GM12878 (cell line): Measurements from ENCODE around the gene ZDHHC14. TPM values are rescaled to one million over a fixed set of nuclear protein-coding genes. Genes with fewer than 3 reads are reported as not detected.

ENCODE experiments used
- ATAC-seq: fragments of 200-7000 bp; cut with Tn5 transposase; 3 replicates; pipeline ENCODE4 v1.9.1; 2020; ENCODE audit warnings: mild to moderate bottlenecking, moderate library complexity
- BruUV-seq: library from RNA; stranded (reverse); fragments of 400-500 nt; replicated peaks from 2 replicates; lab custom pipeline; 2021; lab: Mats Ljungman, UMichigan
- CTCF ChIA-PET: fragments of 300-600 bp; sonication (Branson Sonifier 250); formaldehyde crosslinking; extraction: SDS; loops from one replicate; lab custom pipeline; 2021; ENCODE audit warnings: inconsistent platforms; lab: Yijun Ruan, JAX
- POLR2A ChIA-PET: fragments of 350-600 bp; formaldehyde crosslinking; extraction: SDS; loops from one replicate; lab custom pipeline; 2021; ENCODE audit warnings: inconsistent platforms; lab: Charles Lee
- RAD21 ChIA-PET: fragments of 300-600 bp; sonication (Branson Sonifier 250); formaldehyde crosslinking; loops from one replicate; lab custom pipeline; 2023; ENCODE audit warnings: antibody characterized with exemption; ENCODE audit not compliant: unreplicated experiment; lab: Charles Lee
- SMC1A ChIA-PET: fragments of 300-600 bp; sonication (Branson Sonifier 250); formaldehyde crosslinking; loops from one replicate; lab custom pipeline; 2023; ENCODE audit not compliant: unreplicated experiment, uncharacterized antibody; lab: Charles Lee
- DNase-seq: peaks from one replicate; pipeline ENCODE4 v3.0.0-alpha.2; 2011; ENCODE audit warnings: low read depth, low spot score
- FAIRE-seq: peaks from 3 replicates; lab custom pipeline; 2011; peaks lifted over from hg19 to GRCh38; lab: Jason Lieb, UNC
- H2AFZ ChIP-seq: 2 replicates; pipeline ENCODE4 v1.6.0; 2011; ENCODE audit warnings: low read depth, low read length, control low read depth; ENCODE audit not compliant: control insufficient read depth
- H3K27ac ChIP-seq: 2 replicates; pipeline ENCODE4 v1.5.1; 2011; ENCODE audit warnings: control low read depth; ENCODE audit not compliant: control insufficient read depth, insufficient read depth
- H3K27me3 ChIP-seq, 2 experiments: replicated peaks in 1 of 2; 2 replicates each; pipeline versions ENCODE4 v1.6.0 to v1.6.1; 2011; ENCODE audit warnings: low read length in 1 of 2; ENCODE audit not compliant: control insufficient read depth in 2 of 2, insufficient read depth in 2 of 2
- H3K36me3 ChIP-seq, 2 experiments: 2 replicates each; pipeline ENCODE4 v1.5.1; 2011; ENCODE audit warnings: low read length in 1 of 2; ENCODE audit not compliant: control insufficient read depth in 2 of 2, insufficient read depth in 2 of 2
- H3K4me1 ChIP-seq: 2 replicates; pipeline ENCODE4 v1.6.1; 2011; ENCODE audit warnings: mild to moderate bottlenecking, low read length, moderate library complexity, mixed read lengths; ENCODE audit not compliant: control insufficient read depth, insufficient read depth
- H3K4me2 ChIP-seq: 2 replicates; pipeline ENCODE4 v1.6.0; 2011; ENCODE audit warnings: control low read depth; ENCODE audit not compliant: control insufficient read depth, insufficient read depth
- H3K4me3 ChIP-seq: fragments of 200-600 bp; sonication (generic); 2 replicates; pipeline ENCODE4 v1.5.1; 2016
- H3K79me2 ChIP-seq: 2 replicates; pipeline ENCODE4 v1.6.0; 2011; ENCODE audit warnings: low read length; ENCODE audit not compliant: control insufficient read depth, insufficient read depth
- H3K9ac ChIP-seq: 2 replicates; pipeline ENCODE4 v1.8.0; 2011; ENCODE audit warnings: low read length, control low read depth, mixed read lengths; ENCODE audit not compliant: control insufficient read depth, insufficient read depth
- H3K9me3 ChIP-seq: replicated peaks from 3 replicates; pipeline ENCODE4 v1.5.1; 2011; ENCODE audit warnings: mild to moderate bottlenecking, low read length; ENCODE audit not compliant: control insufficient read depth, insufficient read depth
- H4K20me1 ChIP-seq: 2 replicates; pipeline ENCODE4 v1.6.0; 2011; ENCODE audit not compliant: control insufficient read depth, insufficient read depth
- BCLAF1 ChIP-seq: fragments of 450-650 bp; IDR thresholded peaks from 2 replicates; pipeline ENCODE4 v1.6.1; 2017; ENCODE audit warnings: antibody characterized with exemption, mild to moderate bottlenecking, moderate library complexity
- CBFB ChIP-seq: IDR thresholded peaks from 2 replicates; pipeline ENCODE4 v1.6.1; 2016; ENCODE audit warnings: antibody characterized with exemption, low read depth
- DPF2 ChIP-seq: fragments of 450-650 bp; IDR thresholded peaks from 2 replicates; pipeline ENCODE4 v1.6.1; 2017; ENCODE audit warnings: mild to moderate bottlenecking
- EED ChIP-seq: sonication (generic); IDR thresholded peaks from 2 replicates; pipeline ENCODE4 v1.6.1; 2016; ENCODE audit warnings: antibody characterized with exemption, low read depth
- IKZF2 ChIP-seq, 2 experiments: fragments of 450-650 bp; IDR thresholded peaks; 2 replicates each; pipeline ENCODE4 v1.6.1; 2017; ENCODE audit warnings: mild to moderate bottlenecking in 2 of 2, moderate library complexity in 2 of 2
- IRF5 ChIP-seq: fragments of 450-650 bp; IDR thresholded peaks from 2 replicates; pipeline ENCODE4 v1.6.1; 2017; ENCODE audit warnings: borderline replicate concordance
- NKRF ChIP-seq: fragments of 450-650 bp; conservative IDR thresholded peaks from 2 replicates; pipeline ENCODE4 v1.6.1; 2017; ENCODE audit warnings: mild to moderate bottlenecking, moderate library complexity
- PML ChIP-seq: IDR thresholded peaks from 2 replicates; pipeline ENCODE4 v1.6.1; 2012; ENCODE audit warnings: low read length, inconsistent platforms
- SIX5 ChIP-seq: IDR thresholded peaks from 2 replicates; pipeline ENCODE4 v1.6.1; 2011; ENCODE audit warnings: mild to moderate bottlenecking, low read depth, low read length, moderate library complexity; ENCODE audit not compliant: severe bottlenecking
- SREBF1 ChIP-seq: IDR thresholded peaks from 2 replicates; pipeline ENCODE4 v1.6.1; 2012; ENCODE audit warnings: mild to moderate bottlenecking, low read length
- STAT1 ChIP-seq: fragments of 450-650 bp; conservative IDR thresholded peaks from 2 replicates; pipeline ENCODE4 v1.6.1; 2014; ENCODE audit warnings: antibody characterized with exemption, mild to moderate bottlenecking
- WGBS: methylation state at CpG from one replicate; pipeline ENCODE4 v1.1.6; 2016; ENCODE audit warnings: low lambda C conversion rate; ENCODE audit not compliant: insufficient replicate concordance, insufficient coverage; ENCODE audit errors: missing lambda C conversion rate; 5-methylcytosine and 5-hydroxymethylcytosine counted together
- in situ Hi-C: fragments of 300-500 bp; cut with MboI; formaldehyde crosslinking; loops from 9 replicates; pipeline ENCODE4 v1.14.3; 2018; ENCODE audit warnings: mixed read lengths
- intact Hi-C: fragments of 100-400 bp; cut with micrococcal nuclease; formaldehyde crosslinking; loops from one replicate; pipeline ENCODE4 v1.14.2; 2022; ENCODE audit not compliant: unreplicated experiment
- polyA plus RNA-seq, 11 experiments: library from polyadenylated mRNA; depleted of rRNA in 4 of 11; unstranded in 6 of 11; stranded (reverse) in 5 of 11; fragments of >200 nt; fragmentation: Nextera tagmentation in 4 of 11; fragmentation: Illumina TruSeq in 1 of 11; extraction: Ambion mirVana in 4 of 11; extraction: Trizol in 1 of 11; gene quantifications; 1 replicate in 1 of 11; 2 replicates in 10 of 11; pipeline versions ENCODE4 v1.2.1 to v1.2.3, GENCODE V29; 2011 to 2016; ENCODE audit warnings: inconsistent platforms in 2 of 11, missing spikeins in 2 of 11, low read depth in 1 of 11
- total RNA-seq, 4 experiments: library from RNA; depleted of rRNA in 3 of 4; stranded (reverse); fragments of >200 nt in 3 of 4; fragmentation: Illumina TruSeq in 1 of 4; extraction: Trizol in 1 of 4; gene quantifications; 2 replicates each; pipeline versions ENCODE4 v1.2.1 to v1.2.3, GENCODE V29; 2013 to 2021
- TF ChIP-seq, protein P1 (sequence below): fragments of 150-350 bp; IDR thresholded peaks from 2 replicates; pipeline ENCODE4 v1.6.1; 2016; ENCODE audit warnings: low read depth, low read length
- TF ChIP-seq, protein P2 (sequence below): IDR thresholded peaks from 2 replicates; pipeline ENCODE4 v1.6.1; 2011; ENCODE audit warnings: low read depth, low read length, improper control_type of control experiment, borderline replicate concordance

ZDHHC14 gene
- total and polyA plus RNA-seq, 10 of the 15 experiments (the other 5 are each of a cell fraction or from before 2014, with no cell fraction given): 0.15 to 16.0 (median 0.76) TPM; not detected in 1

DNA sequence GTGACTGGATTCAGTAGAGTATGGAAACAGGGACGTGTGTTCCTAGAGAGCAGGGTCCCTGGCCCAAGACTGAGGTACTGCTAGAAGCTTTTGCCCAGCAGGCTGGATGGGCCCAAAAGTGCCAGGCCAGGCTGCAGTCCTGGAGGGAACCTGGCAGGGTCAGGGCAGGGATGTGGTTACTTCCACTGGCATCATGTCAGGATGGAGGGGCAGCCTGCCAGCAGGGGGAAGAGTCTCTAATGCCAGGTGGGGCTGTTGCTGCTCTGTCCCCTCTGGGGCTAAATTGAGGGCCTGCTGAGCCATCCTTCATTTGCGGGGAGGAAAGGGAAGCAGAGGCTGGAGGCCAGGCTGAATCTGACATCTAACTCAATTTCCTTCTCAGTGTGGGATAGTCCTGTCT is 17.2 kb downstream of the ZDHHC14 start (continued):
- TF ChIP-seq, protein P1, sequence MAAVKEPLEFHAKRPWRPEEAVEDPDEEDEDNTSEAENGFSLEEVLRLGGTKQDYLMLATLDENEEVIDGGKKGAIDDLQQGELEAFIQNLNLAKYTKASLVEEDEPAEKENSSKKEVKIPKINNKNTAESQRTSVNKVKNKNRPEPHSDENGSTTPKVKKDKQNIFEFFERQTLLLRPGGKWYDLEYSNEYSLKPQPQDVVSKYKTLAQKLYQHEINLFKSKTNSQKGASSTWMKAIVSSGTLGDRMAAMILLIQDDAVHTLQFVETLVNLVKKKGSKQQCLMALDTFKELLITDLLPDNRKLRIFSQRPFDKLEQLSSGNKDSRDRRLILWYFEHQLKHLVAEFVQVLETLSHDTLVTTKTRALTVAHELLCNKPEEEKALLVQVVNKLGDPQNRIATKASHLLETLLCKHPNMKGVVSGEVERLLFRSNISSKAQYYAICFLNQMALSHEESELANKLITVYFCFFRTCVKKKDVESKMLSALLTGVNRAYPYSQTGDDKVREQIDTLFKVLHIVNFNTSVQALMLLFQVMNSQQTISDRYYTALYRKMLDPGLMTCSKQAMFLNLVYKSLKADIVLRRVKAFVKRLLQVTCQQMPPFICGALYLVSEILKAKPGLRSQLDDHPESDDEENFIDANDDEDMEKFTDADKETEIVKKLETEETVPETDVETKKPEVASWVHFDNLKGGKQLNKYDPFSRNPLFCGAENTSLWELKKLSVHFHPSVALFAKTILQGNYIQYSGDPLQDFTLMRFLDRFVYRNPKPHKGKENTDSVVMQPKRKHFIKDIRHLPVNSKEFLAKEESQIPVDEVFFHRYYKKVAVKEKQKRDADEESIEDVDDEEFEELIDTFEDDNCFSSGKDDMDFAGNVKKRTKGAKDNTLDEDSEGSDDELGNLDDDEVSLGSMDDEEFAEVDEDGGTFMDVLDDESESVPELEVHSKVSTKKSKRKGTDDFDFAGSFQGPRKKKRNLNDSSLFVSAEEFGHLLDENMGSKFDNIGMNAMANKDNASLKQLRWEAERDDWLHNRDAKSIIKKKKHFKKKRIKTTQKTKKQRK: no peak
- TF ChIP-seq SIX5 (no peak), EED (no peak)

GRCh38 chr6:157400676-157401075 is 19.7 kb downstream of the ZDHHC14 start:
- CTCF ChIA-PET: no interaction called here
- RAD21 ChIA-PET: no interaction called here
- POLR2A ChIA-PET: no interaction called here
- ATAC-seq (no peak), DNase-seq (no peak), FAIRE-seq (no peak)
- Histone ChIP-seq H3K27me3 (no peaks in the 10 kb centered on the region; a peak in 1 of 4 replicates), H4K20me1 (no peaks in the 10 kb centered on the region), H3K4me1 (no peaks in the 10 kb centered on the region), H3K79me2 (no peaks in the 10 kb centered on the region), H3K9ac (no peak overlapping the region), H3K9me3 (no peaks in the 10 kb centered on the region), H2AFZ (no peak overlapping the region), H3K36me3 (peaks cover 0 to 1% of the 10 kb centered on the region in 2 experiments; a peak in 2 of 4 replicates), H3K27ac (no peak overlapping the region), H3K4me2 (no peak overlapping the region), H3K4me3 (no peak overlapping the region)
- SMC1A ChIA-PET: no interaction called here
- in situ Hi-C loops: no loop called here
- intact Hi-C loops: no loop called here
- BruUV-seq: no TSS peak
- 71% methylated on average over 7 of the region's 7 CpGs for WGBS
- TF ChIP-seq CBFB: no peak
- no peak for TF ChIP-seq PML
- no peak for TF ChIP-seq NKRF
- TF ChIP-seq IKZF2 (IDR thresholded peaks at IDR 0.05): no peak
- no peak for TF ChIP-seq DPF2
- no peak for TF ChIP-seq STAT1
- TF ChIP-seq IRF5: no peak
- no peak for TF ChIP-seq SREBF1
- TF ChIP-seq, protein P2, sequence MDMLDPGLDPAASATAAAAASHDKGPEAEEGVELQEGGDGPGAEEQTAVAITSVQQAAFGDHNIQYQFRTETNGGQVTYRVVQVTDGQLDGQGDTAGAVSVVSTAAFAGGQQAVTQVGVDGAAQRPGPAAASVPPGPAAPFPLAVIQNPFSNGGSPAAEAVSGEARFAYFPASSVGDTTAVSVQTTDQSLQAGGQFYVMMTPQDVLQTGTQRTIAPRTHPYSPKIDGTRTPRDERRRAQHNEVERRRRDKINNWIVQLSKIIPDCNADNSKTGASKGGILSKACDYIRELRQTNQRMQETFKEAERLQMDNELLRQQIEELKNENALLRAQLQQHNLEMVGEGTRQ: no peak
- no peak for TF ChIP-seq BCLAF1
